NT2/D1 (cell line): Measurements from ENCODE around the gene VAPB.

Source experiments
- SUZ12 ChIP-seq: IDR thresholded peaks from 2 replicates; pipeline ENCODE4 v1.6.1; 2011; ENCODE audit not compliant: insufficient read length, insufficient read depth; ENCODE audit errors: extremely low read depth
- YY1 ChIP-seq: IDR thresholded peaks from 2 replicates; pipeline ENCODE4 v1.6.1; 2011; ENCODE audit not compliant: insufficient read length, insufficient read depth

DNA sequence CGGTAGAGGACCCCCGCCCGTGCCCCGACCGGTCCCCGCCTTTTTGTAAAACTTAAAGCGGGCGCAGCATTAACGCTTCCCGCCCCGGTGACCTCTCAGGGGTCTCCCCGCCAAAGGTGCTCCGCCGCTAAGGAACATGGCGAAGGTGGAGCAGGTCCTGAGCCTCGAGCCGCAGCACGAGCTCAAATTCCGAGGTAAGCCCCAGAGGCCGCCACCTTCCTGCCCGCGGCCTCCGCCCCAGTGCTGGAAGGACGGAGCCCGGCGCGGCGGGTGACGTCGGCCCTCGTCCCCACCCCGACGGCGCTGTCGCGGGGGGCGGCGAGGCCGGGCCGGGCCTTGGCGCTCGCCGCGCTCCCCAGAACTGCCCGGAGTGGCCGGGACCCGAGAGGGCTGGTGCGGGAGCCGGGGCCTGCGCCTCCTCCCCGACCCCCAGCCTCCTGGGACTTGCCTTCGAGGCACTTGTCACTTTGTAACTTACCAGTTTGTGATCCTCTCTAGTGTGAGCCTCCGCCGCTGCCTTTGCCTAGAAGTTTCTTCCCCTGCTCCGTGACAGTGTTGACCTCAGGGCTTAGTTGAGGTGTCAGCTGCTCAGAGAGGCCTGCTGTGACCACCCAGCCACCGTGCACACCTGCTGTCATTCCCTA is 417 bp downstream of the VAPB start:
- no peak for TF ChIP-seq SUZ12
- TF ChIP-seq YY1, result no peak
